ENCODE results near the gene ZNF785.
"Not testable (repeated sequence)": the region's sequence is repeated elsewhere in the genome, so short reads cannot be mapped to it uniquely, and the experiment has no call there.

The ZNF785 gene

GRCh38 chr16:30601966-30602365 is 16.5 kb upstream of the ZNF785 start:
- no peak for DNase-seq

- DNase-seq, result no peak
These were observed 15.4 kb upstream of the ZNF785 start for GRCh38 chr16:30600929-30601328.

GRCh38 chr16:30600215-30600614 is 14.7 kb upstream of the ZNF785 start:
- peak; percentile 37 for DNase-seq

- DNase-seq, result no peak
These were observed 7.4 kb upstream of the ZNF785 start for GRCh38 chr16:30592871-30593270.

GRCh38 chr16:30590869-30591268 is 5.4 kb upstream of the ZNF785 start:
- not testable (repeated sequence) for DNase-seq

GRCh38 chr16:30589582-30589981 is 4.1 kb upstream of the ZNF785 start:
- DNase-seq, result not testable (repeated sequence)

GRCh38 chr16:30588651-30589050 is 3.2 kb upstream of the ZNF785 start:
- no peak for DNase-seq

GRCh38 chr16:30585022-30585399 is 486 bp downstream of the ZNF785 start:
- DNase-seq, result peak; percentile 27

- DNase-seq, result no peak
These were observed 2.7 kb downstream of the ZNF785 start for GRCh38 chr16:30582611-30583340.

- DNase-seq, result no peak
These were observed 4.0 kb downstream of the ZNF785 start for GRCh38 chr16:30581457-30581856.

- no peak for DNase-seq
These were observed 10.8 kb downstream of the ZNF785 start for GRCh38 chr16:30574678-30575077.

GRCh38 chr16:30571445-30572322 is 13.8 kb downstream of the ZNF785 start, which contains the start of gene ZNF688:
Gene ZNF688 (minus strand): TSS chr16:30571714. CDS start chr16:30571629, 85 bp downstream.
- DNase-seq, result peak; percentile 95

GRCh38 chr16:30570636-30571444 is 14.7 kb downstream of the ZNF785 start:
- no peak for DNase-seq

- no peak for DNase-seq
These were observed 15.5 kb downstream of the ZNF785 start for GRCh38 chr16:30569746-30570635.

- DNase-seq, result no peak
These were observed 16.2 kb downstream of the ZNF785 start for GRCh38 chr16:30569281-30569680.

GRCh38 chr16:30567991-30568638 is 17.4 kb downstream of the ZNF785 start:
- peak; percentile 46 for DNase-seq

- no peak for DNase-seq
These were observed 18.1 kb downstream of the ZNF785 start for GRCh38 chr16:30567160-30567990.

- DNase-seq, result no peak
These were observed 19.0 kb downstream of the ZNF785 start for GRCh38 chr16:30566531-30566930.

- DNase-seq, result no peak
These were observed 19.5 kb downstream of the ZNF785 start for GRCh38 chr16:30565984-30566383.

- DNase-seq, result no peak
These were observed 20.0 kb downstream of the ZNF785 start for GRCh38 chr16:30565526-30565925.

GRCh38 chr16:30562021-30562420 is 23.5 kb downstream of the ZNF785 start:
- DNase-seq, result no peak

Measured in RPMI8226 (cell line).